ENCODE data around the gene DPYSL3. TPM values are rescaled to one million over a fixed set of nuclear protein-coding genes. Genes with fewer than 3 reads are reported as not detected.
A peak's percentile ranks its signal among the peaks of the same experiment; 100 is the strongest.

The DPYSL3 gene
- total RNA-seq, 2 donors from 2014 or later: 6.5 to 10.5 TPM

GRCh38 chr5:147453875-147454814 lies 55.7 kb downstream of the DPYSL3 start:
- Histone ChIP-seq H3K36me3 (replicated peaks in 1 of 2; ENCODE audit: insufficient read depth in 1 of 2, low read depth in 2 of 2) (no peaks in the 10 kb centered on the region), H3K4me1 (peaks cover 14% of the 10 kb centered on the region), H3K27me3 (no peaks in the 10 kb centered on the region), H3K9me3 (no peaks in the 10 kb centered on the region), H3K4me3 (peak overlapping the region; percentile 4 to 57), H3K27ac (peak overlapping the region in 1 of 4 donors; percentile 5)
- DNase-seq (peak; percentile 75 to 80 (median 78)), ATAC-seq (peak; percentile 83)
- TF ChIP-seq CTCF (IDR thresholded peaks at IDR 0.05): peak; percentile 67 to 99 (median 90)
- peak in 1 of 3 donors; percentile 12 for TF ChIP-seq POLR2A (IDR thresholded peaks at IDR 0.05)
- 2 to 6% methylated on average over 25 to 54 of the region's 54 CpGs for whole genome bisulfite sequencing, 2 donors
- intact Hi-C loops (cut with DNase I): no loop called here

- DNase-seq (no peak), ATAC-seq (no peak)
- no peak for TF ChIP-seq CTCF (IDR thresholded peaks at IDR 0.05)
- no peak for TF ChIP-seq POLR2A (IDR thresholded peaks at IDR 0.05)
- no peaks in the 10 kb centered on the region for H3K36me3 ChIP-seq (replicated peaks in 1 of 2; ENCODE audit: insufficient read depth in 1 of 2, low read depth in 2 of 2)
- H3K4me1 ChIP-seq: peaks cover 14% of the 10 kb centered on the region
- intact Hi-C loops (cut with DNase I): no loop called here
- H3K4me3 ChIP-seq: no peak overlapping the region
- no peaks in the 10 kb centered on the region for H3K9me3 ChIP-seq
- H3K27me3 ChIP-seq: no peaks in the 10 kb centered on the region
- 15 to 24% methylated on average over 25 of the region's 25 CpGs for whole genome bisulfite sequencing, 2 donors
- H3K27ac ChIP-seq: no peak overlapping the region
These were observed 57.6 kb downstream of the DPYSL3 start for GRCh38 chr5:147452165-147452811.

- Histone ChIP-seq H3K27ac (no peak overlapping the region), H3K4me1 (peaks cover 14% of the 10 kb centered on the region), H3K4me3 (no peak overlapping the region), H3K36me3 (replicated peaks in 1 of 2; ENCODE audit: insufficient read depth in 1 of 2, low read depth in 2 of 2) (no peaks in the 10 kb centered on the region), H3K9me3 (no peaks in the 10 kb centered on the region), H3K27me3 (no peaks in the 10 kb centered on the region)
- TF ChIP-seq POLR2A (IDR thresholded peaks at IDR 0.05): no peak
- no peak for TF ChIP-seq CTCF (IDR thresholded peaks at IDR 0.05)
- intact Hi-C loops (cut with DNase I): no loop called here
- 77 to 79% methylated on average over 3 of the region's 3 CpGs for WGBS, 2 donors
- DNase-seq (no peak), ATAC-seq (no peak)
These were observed 58.7 kb downstream of the DPYSL3 start for GRCh38 chr5:147451193-147451592.

GRCh38 chr5:147450606-147451005 lies 59.3 kb downstream of the DPYSL3 start:
- no peak for TF ChIP-seq CTCF (IDR thresholded peaks at IDR 0.05)
- H3K9me3 ChIP-seq: no peaks in the 10 kb centered on the region
- intact Hi-C loops (cut with DNase I): no loop called here
- no peak overlapping the region for H3K27ac ChIP-seq
- DNase-seq: no peak
- ATAC-seq: no peak
- no peaks in the 10 kb centered on the region for H3K36me3 ChIP-seq (replicated peaks in 1 of 2; ENCODE audit: insufficient read depth in 1 of 2, low read depth in 2 of 2)
- H3K4me1 ChIP-seq: peaks cover 14% of the 10 kb centered on the region
- no peak overlapping the region for H3K4me3 ChIP-seq
- no peaks in the 10 kb centered on the region for H3K27me3 ChIP-seq

All from body of pancreas (tissue), 4 donors.